Retinal pigment epithelial cell (primary cell): ENCODE measurements around the gene C11orf86.

Source experiments
- DNase-seq: peaks from one replicate; pipeline ENCODE4 v3.0.0-alpha.2; 2010; ENCODE audit warnings: low read depth
- H3K4me3 ChIP-seq: 2 replicates; pipeline ENCODE4 v1.5.1; 2011; ENCODE audit warnings: mild to moderate bottlenecking, low read length, control low read depth, moderate library complexity
- CTCF ChIP-seq: conservative IDR thresholded peaks from 2 replicates; pipeline ENCODE4 v1.5.1; 2011; ENCODE audit warnings: low read depth, low read length, control low read depth, inconsistent platforms

Gene C11orf86

DNA sequence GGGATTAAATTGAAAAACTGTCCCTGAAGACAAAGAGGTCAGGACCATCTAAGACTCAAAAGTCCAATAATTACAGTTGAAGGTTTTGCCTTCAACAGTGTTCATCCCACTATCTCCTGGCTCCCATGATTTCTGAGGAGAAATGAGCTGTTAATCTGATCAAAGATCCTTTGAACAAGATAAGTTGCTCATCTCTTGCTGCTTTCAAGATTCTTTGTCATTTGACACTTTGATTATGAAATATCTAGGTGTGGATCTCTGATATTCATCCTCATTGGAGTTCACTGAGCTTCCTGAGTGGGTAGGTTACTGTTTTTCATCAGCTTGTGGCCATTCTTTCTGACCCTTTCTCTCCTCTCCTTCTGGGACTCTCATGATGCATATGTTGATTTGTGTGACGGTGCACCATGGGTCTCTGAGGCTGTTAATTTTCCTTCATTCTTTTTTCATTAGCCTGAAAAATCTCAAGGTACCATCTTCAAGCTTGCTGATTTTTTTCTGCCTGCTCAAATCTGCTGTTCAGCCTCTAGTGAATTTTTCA lies 37.8 kb upstream of the C11orf86 start:
- no peak overlapping the region for H3K4me3 ChIP-seq
- TF ChIP-seq CTCF = no peak
- DNase-seq = no peak

DNA sequence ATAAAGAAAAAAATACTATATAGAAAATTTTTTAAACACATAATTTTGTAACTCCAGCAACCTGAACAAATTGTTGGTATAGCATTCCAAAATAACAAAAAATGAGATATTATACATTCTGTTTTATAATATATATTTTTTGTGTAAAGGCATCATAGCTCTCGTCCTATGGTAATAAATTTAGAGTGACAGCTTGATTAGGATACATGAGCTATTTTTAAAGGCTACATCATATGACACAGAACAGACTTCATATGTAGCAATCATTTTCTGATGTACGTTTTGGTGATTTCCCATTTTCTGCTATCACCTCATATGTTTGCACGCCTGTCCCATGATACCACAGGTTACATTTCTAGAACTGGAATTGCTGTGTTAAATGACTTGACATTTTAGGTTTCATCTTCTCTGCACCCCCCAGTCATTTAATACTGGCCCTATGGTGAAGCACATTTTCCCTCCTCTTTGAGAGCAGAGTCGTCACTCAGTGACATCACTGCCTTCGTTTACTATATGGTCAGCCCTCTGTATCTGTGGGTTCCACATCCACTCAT lies 36.4 kb upstream of the C11orf86 start:
- TF ChIP-seq CTCF = no peak
- no peak overlapping the region for H3K4me3 ChIP-seq
- no peak for DNase-seq

DNA sequence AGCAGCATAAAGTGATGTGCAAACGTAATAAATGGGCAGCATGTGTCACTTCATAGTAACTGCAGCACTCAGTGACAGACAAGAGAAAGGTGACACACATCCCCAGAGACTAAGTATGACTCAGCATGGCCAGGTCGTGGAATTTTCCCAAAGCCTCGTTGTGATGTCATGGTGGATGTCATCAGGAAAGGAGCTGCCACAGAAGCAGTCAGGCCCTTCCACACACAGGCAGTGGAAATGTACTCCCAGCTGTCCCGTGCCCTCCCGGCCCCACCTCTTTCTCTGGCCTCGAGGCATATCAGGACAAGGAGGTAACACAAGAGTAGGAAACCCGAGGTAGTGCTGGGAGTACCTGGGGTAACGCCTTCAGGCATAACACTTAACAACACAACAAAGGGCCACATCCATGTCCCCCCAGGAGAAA lies 25.0 kb upstream of the C11orf86 start:
- no peak overlapping the region for H3K4me3 ChIP-seq
- no peak for TF ChIP-seq CTCF
- no peak for DNase-seq

DNA sequence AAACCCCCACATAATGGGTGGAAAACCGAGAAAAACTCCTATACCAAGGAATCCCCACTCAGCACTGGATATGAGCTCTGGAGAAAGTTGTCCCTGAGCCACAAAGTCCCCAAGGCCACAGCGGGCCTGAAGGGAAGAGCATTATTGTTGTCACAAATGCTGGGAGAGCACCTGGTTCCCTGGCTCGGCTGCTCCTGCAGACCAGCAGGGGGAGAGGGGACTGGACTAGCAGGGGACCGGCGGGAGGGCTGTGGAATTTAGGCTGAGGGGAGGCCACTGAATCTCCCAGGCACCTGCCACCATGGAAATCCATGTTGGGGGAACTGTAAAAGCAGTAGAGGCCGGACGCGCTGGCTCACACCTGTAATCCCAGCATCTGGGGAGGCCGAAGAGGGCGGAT lies 24.0 kb upstream of the C11orf86 start:
- DNase-seq = no peak
- peak; percentile 17 for TF ChIP-seq CTCF
- H3K4me3 ChIP-seq = no peak overlapping the region

- no peak for TF ChIP-seq CTCF
- DNase-seq = no peak
Observed at GRCh38 chr11:66951927-66952337, 23.2 kb upstream of the C11orf86 start.

GRCh38 chr11:66953081-66953833 lies 21.8 kb upstream of the C11orf86 start:
- no peak overlapping the region for H3K4me3 ChIP-seq
- DNase-seq = no peak
- TF ChIP-seq CTCF = no peak

More at GRCh38 chr11:66951927-66952337, 23.2 kb upstream of the C11orf86 start:
- no peak overlapping the region for H3K4me3 ChIP-seq
